ENCODE results near the gene TNNT2.

Gene TNNT2

DNA sequence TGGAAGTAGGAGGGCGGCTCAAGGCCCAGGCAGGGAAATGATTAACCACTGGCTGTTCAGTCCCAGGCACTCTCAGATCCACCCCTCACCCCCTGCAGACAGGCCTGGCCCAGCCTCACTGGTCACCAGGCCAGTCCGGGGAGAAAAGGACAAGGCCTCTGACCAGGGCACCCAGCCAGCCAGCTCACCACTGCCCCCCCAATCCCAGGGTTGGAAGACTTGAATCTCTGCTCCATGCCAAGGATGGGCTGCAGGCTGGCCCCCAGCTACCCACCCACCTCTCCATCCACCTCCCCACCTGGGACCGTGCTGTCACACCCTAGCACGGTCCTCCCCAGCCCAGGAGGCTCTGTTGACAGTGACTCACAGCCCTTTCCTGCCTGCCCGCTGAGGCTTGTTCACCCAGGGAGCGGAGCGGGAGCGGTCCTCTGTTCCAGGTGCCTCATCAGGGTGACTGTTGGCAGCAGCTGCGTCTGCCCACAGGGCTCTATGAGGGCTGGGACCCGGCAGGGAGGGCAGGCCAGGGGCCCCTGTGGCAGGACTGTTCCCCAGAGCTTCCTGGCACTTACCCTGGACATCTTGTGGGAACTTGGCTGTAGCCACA lies 19.5 kb upstream of the TNNT2 start:
- Mint-ChIP-seq H3K4me3 (no peak overlapping the region), H3K27me3 (peaks cover 20% of the 10 kb centered on the region), H3K36me3 (no peaks in the 10 kb centered on the region), H3K27ac (no peak overlapping the region), H3K9me3 (no peaks in the 10 kb centered on the region), H3K4me1 (no peaks in the 10 kb centered on the region)
- no peak for ATAC-seq (ENCODE audit: low read depth)
- DNase-seq (ENCODE audit: low spot score in 2 of 2): no peak

- Mint-ChIP-seq H3K4me3 (no peak overlapping the region), H3K27ac (no peak overlapping the region), H3K36me3 (no peaks in the 10 kb centered on the region), H3K4me1 (no peaks in the 10 kb centered on the region), H3K27me3 (peaks cover 23% of the 10 kb centered on the region), H3K9me3 (no peaks in the 10 kb centered on the region)
- DNase-seq (ENCODE audit: low spot score in 2 of 2) (no peak), ATAC-seq (ENCODE audit: low read depth) (no peak)
Observed at GRCh38 chr1:201395936-201396335, 18.5 kb upstream of the TNNT2 start.

- H3K4me3 Mint-ChIP-seq: no peak overlapping the region
- H3K9me3 Mint-ChIP-seq: no peaks in the 10 kb centered on the region
- H3K36me3 Mint-ChIP-seq: no peaks in the 10 kb centered on the region
- H3K27ac Mint-ChIP-seq: no peak overlapping the region
- H3K4me1 Mint-ChIP-seq: no peaks in the 10 kb centered on the region
- ATAC-seq (ENCODE audit: low read depth): no peak
- H3K27me3 Mint-ChIP-seq: peaks cover 20% of the 10 kb centered on the region
- DNase-seq (ENCODE audit: low spot score in 2 of 2): no peak
Observed at GRCh38 chr1:201394591-201394990, 17.1 kb upstream of the TNNT2 start.

- H3K4me1 Mint-ChIP-seq: no peaks in the 10 kb centered on the region
- H3K27me3 Mint-ChIP-seq: peaks cover 18% of the 10 kb centered on the region
Observed at GRCh38 chr1:201393076-201393475, 15.6 kb upstream of the TNNT2 start.

DNA sequence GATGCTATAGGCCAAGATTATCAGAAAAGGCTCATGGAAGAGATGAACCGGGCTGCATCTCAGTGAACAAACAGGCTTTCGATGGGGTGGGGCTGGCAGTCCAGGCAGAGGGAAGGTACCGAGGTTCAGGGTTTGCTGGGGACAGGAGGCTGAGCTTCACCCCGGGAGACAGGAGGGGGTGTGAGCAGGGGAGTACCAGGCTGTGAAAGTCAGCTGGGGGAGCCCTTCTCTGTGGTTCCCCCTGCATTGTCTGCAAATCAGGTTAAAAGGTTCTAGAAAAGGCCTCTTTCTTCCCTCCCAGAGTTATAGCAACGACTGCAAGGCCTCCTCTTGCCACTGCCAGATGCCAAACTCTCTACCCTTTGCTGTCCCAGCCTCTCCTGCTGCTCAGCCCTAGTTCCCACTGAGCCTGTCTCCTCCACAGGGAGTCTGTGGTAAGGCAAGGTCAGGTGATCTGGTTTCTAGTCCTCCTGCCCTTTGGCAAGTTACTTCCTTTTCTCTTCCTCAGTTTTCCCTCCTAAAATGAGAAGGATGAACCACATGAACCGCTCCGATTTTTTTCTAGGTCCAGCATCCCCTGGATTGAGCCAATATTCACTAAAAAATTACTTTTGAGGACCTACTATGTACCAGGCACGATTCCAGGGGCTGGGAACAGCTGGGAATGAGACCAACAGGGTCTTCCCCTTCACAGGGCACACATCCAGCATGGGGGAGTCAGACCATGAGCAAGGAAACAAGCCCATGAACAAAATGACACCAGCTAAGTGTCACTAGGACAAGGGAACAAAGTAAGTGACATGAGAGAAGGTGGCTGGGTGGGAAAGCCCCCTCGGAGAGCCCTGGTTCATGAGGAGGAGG lies 14.4 kb upstream of the TNNT2 start:
- Mint-ChIP-seq H3K27ac (no peak overlapping the region), H3K27me3 (peaks cover 16% of the 10 kb centered on the region), H3K4me1 (no peaks in the 10 kb centered on the region), H3K36me3 (no peaks in the 10 kb centered on the region), H3K4me3 (no peak overlapping the region), H3K9me3 (no peaks in the 10 kb centered on the region)
- ATAC-seq (ENCODE audit: low read depth) (no peak), DNase-seq (ENCODE audit: low spot score in 2 of 2) (no peak)

More at GRCh38 chr1:201393076-201393475, 15.6 kb upstream of the TNNT2 start:
- Mint-ChIP-seq H3K4me3 (no peak overlapping the region), H3K9me3 (no peaks in the 10 kb centered on the region), H3K27ac (no peak overlapping the region), H3K36me3 (no peaks in the 10 kb centered on the region)
- ATAC-seq (ENCODE audit: low read depth) (no peak), DNase-seq (ENCODE audit: low spot score in 2 of 2) (no peak)

GRCh38 chr1:201391225-201391624 lies 13.7 kb upstream of the TNNT2 start:
- Mint-ChIP-seq H3K9me3 (no peaks in the 10 kb centered on the region), H3K4me1 (no peaks in the 10 kb centered on the region), H3K4me3 (no peak overlapping the region), H3K27me3 (peaks cover 18% of the 10 kb centered on the region), H3K36me3 (no peaks in the 10 kb centered on the region), H3K27ac (no peak overlapping the region)
- no peak for DNase-seq (ENCODE audit: low spot score in 2 of 2)
- ATAC-seq (ENCODE audit: low read depth): no peak

DNA sequence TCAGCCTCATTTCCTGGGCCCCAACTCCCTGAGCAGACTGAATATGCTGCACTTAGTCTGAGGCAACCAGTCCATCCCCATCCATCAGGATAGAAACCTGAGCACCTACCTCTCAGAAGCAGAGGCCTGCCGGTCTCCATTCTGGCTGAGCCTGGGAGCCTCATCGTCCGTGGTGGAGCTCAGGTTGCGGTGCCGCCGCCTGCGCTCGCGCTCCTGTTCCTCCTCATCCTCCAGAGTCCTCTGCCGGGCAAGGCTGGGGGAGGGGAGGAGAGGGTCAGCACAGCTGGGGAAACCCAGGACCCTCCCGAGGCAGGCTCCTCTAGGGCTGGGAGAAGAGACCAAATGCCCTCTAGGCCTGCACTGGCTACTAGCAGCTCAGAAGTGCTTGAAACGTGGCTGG lies 11.6 kb upstream of the TNNT2 start:
- no peaks in the 10 kb centered on the region for H3K36me3 Mint-ChIP-seq
- no peak for ATAC-seq (ENCODE audit: low read depth)
- DNase-seq (ENCODE audit: low spot score in 2 of 2): no peak
- peaks cover 20% of the 10 kb centered on the region for H3K27me3 Mint-ChIP-seq
- no peak overlapping the region for H3K27ac Mint-ChIP-seq
- H3K4me3 Mint-ChIP-seq: no peak overlapping the region
- no peaks in the 10 kb centered on the region for H3K4me1 Mint-ChIP-seq
- no peaks in the 10 kb centered on the region for H3K9me3 Mint-ChIP-seq

GRCh38 chr1:201386208-201386607 lies 8.7 kb upstream of the TNNT2 start:
- no peaks in the 10 kb centered on the region for H3K36me3 Mint-ChIP-seq
- H3K27me3 Mint-ChIP-seq: peaks cover 18% of the 10 kb centered on the region
- H3K27ac Mint-ChIP-seq: no peak overlapping the region
- H3K9me3 Mint-ChIP-seq: no peaks in the 10 kb centered on the region
- DNase-seq (ENCODE audit: low spot score in 2 of 2) (no peak), ATAC-seq (ENCODE audit: low read depth) (no peak)
- H3K4me3 Mint-ChIP-seq: no peak overlapping the region
- no peaks in the 10 kb centered on the region for H3K4me1 Mint-ChIP-seq

DNA sequence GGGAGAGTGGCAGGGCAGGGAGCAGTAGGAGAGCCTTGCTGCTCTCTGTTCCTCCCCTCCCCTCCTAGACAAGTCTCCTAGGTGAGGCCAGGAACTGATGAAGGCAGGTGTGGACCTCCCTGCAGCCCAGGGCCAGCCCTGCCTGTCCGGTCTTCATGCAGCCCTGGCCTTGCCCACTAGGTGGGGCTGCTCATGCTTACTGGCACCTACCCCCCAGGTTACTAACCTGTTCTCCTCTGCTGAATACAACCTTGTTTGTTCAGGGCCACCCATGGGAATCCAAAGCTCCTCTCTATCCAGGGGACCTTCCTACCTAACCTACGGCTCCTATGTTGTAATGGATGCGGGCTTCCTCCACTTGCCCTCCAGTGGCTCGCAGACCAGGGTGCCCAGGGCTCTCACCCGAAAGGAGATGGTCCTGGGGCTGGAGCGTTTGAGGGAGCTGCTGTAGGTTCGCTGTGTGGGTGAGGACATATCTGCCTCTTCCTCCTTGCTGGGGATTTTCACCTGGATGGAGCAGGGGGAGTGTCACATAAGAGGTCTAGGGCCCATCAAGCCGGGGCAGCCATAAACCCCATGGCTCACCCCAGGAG lies 7.9 kb upstream of the TNNT2 start:
- peak in 1 of 2 donors; percentile 25 for DNase-seq (ENCODE audit: low spot score in 2 of 2)
- no peaks in the 10 kb centered on the region for H3K36me3 Mint-ChIP-seq
- H3K4me3 Mint-ChIP-seq: no peak overlapping the region
- H3K9me3 Mint-ChIP-seq: no peaks in the 10 kb centered on the region
- H3K27ac Mint-ChIP-seq: no peak overlapping the region
- H3K4me1 Mint-ChIP-seq: no peaks in the 10 kb centered on the region
- peak; percentile 44 for ATAC-seq (ENCODE audit: low read depth)
- H3K27me3 Mint-ChIP-seq: peaks cover 17% of the 10 kb centered on the region

- H3K4me3 Mint-ChIP-seq: no peak overlapping the region
- no peak for DNase-seq (ENCODE audit: low spot score in 2 of 2)
- H3K27me3 Mint-ChIP-seq: peaks cover 17% of the 10 kb centered on the region
- no peaks in the 10 kb centered on the region for H3K9me3 Mint-ChIP-seq
- no peak for ATAC-seq (ENCODE audit: low read depth)
- no peaks in the 10 kb centered on the region for H3K4me1 Mint-ChIP-seq
- H3K36me3 Mint-ChIP-seq: no peaks in the 10 kb centered on the region
- H3K27ac Mint-ChIP-seq: no peak overlapping the region
Observed at GRCh38 chr1:201384406-201384782, 6.9 kb upstream of the TNNT2 start.

DNA sequence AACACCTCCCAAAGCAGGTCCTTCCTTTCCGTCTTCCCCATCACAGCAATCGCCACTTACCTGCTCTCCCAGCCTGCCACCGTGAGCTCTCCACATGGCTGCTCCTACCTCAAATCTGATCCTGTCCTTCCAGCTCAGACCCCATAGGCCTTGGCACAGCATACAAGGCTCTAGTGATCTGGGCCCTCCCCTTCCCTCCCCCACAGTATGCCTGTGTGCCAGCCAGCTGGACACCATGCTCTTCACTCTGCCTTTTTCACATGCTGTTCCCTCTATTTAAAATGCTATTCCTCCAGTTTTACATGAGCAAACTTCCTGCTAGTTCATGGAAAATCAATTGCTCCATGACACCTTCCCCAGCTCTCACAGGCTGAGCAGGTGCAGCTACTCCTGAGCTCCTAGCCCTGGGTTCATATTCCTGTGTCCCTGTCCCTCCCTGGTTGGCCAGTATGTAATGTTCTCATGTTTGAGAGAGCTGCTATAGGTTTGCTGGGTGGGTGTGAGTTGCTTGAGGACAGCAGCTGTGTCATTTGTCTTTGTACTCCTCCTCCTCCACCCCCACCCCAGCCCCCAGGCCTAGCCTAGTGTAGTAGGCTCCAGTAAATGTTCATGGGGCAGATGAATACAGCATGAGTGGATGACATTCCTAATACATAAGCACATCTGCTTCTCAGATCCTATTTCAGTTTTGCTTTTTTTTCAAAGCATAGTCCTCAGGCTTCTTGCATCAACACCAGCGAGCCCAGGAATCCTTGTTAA lies 6.3 kb upstream of the TNNT2 start:
- Mint-ChIP-seq H3K9me3 (no peaks in the 10 kb centered on the region), H3K27me3 (peaks cover 18% of the 10 kb centered on the region), H3K27ac (no peak overlapping the region), H3K4me3 (no peak overlapping the region), H3K4me1 (no peaks in the 10 kb centered on the region), H3K36me3 (no peaks in the 10 kb centered on the region)
- ATAC-seq (ENCODE audit: low read depth) (no peak), DNase-seq (ENCODE audit: low spot score in 2 of 2) (no peak)

GRCh38 chr1:201381130-201381529 lies 3.6 kb upstream of the TNNT2 start:
- H3K27me3 Mint-ChIP-seq: peaks cover 19% of the 10 kb centered on the region
- ATAC-seq (ENCODE audit: low read depth) (no peak), DNase-seq (ENCODE audit: low spot score in 2 of 2) (no peak)
- no peaks in the 10 kb centered on the region for H3K36me3 Mint-ChIP-seq
- H3K4me3 Mint-ChIP-seq: no peak overlapping the region
- H3K9me3 Mint-ChIP-seq: no peaks in the 10 kb centered on the region
- no peaks in the 10 kb centered on the region for H3K4me1 Mint-ChIP-seq
- H3K27ac Mint-ChIP-seq: no peak overlapping the region

- no peak overlapping the region for H3K4me3 Mint-ChIP-seq
- DNase-seq (ENCODE audit: low spot score in 2 of 2) (no peak), ATAC-seq (ENCODE audit: low read depth) (no peak)
- no peak overlapping the region for H3K27ac Mint-ChIP-seq
- no peaks in the 10 kb centered on the region for H3K36me3 Mint-ChIP-seq
- H3K27me3 Mint-ChIP-seq: peaks cover 15% of the 10 kb centered on the region
- H3K4me1 Mint-ChIP-seq: no peaks in the 10 kb centered on the region
- no peaks in the 10 kb centered on the region for H3K9me3 Mint-ChIP-seq
Observed at GRCh38 chr1:201379733-201380242, 2.3 kb upstream of the TNNT2 start.

DNA sequence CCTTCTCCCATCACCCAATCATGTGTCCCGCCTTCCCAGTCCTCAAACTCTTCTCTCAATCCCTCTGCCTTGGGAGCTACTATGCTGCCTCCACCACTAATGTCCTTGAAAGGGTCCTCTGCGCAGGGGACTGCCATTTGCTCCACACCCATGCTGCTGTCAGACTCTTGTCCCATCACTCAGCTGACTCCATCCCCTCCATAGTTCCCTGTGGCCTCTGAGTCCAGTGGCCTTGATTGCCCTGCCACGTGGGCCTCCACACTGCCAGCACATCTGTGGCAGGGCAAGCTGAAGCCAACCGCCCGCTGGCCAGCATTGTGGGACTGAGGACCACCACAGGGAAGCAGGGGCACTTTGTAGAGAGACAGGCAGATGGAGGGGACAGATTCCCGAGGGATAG lies 1.3 kb upstream of the TNNT2 start:
- Mint-ChIP-seq H3K4me1 (no peaks in the 10 kb centered on the region), H3K9me3 (no peaks in the 10 kb centered on the region), H3K27me3 (peaks cover 13% of the 10 kb centered on the region), H3K36me3 (no peaks in the 10 kb centered on the region), H3K4me3 (no peak overlapping the region), H3K27ac (no peak overlapping the region)
- DNase-seq (ENCODE audit: low spot score in 2 of 2): no peak
- ATAC-seq (ENCODE audit: low read depth): no peak

Measured in memory B cell (primary cell).